Dendritic cell treated with granulocyte-macrophage colony-stimulating factor and Interleukin-4, amounts not matched to agents 40 ng/mL and 50 ng/mL, for 4 days (primary cell): Measurements from ENCODE around the gene GAST.
A peak's percentile ranks its signal among the peaks of the same experiment; 100 is the strongest.
"Not testable (repeated sequence)": the region's sequence is repeated elsewhere in the genome, so short reads cannot be mapped to it uniquely, and the experiment has no call there.

Experiments
- H3K27ac Mint-ChIP-seq: one replicate; pipeline ENCODE4 v1.8.0; 2022; ENCODE audit warnings: mild to moderate bottlenecking, mixed read lengths
- H3K27me3 Mint-ChIP-seq: one replicate; pipeline ENCODE4 v1.8.0; 2022; ENCODE audit warnings: mild to moderate bottlenecking, mixed read lengths
- H3K36me3 Mint-ChIP-seq: one replicate; pipeline ENCODE4 v1.8.0; 2022; ENCODE audit warnings: low read depth, mixed read lengths
- H3K4me1 Mint-ChIP-seq: one replicate; pipeline ENCODE4 v1.8.0; 2022; ENCODE audit warnings: low read depth, mixed read lengths
- H3K4me3 Mint-ChIP-seq: one replicate; pipeline ENCODE4 v1.8.0; 2022; ENCODE audit warnings: mild to moderate bottlenecking, moderate library complexity, mixed read lengths
- H3K9me3 Mint-ChIP-seq: one replicate; pipeline ENCODE4 v1.8.0; 2022; ENCODE audit warnings: mixed read lengths
- intact Hi-C: fragments of 100-400 bp; cut with micrococcal nuclease; formaldehyde crosslinking; loops from one replicate; pipeline ENCODE4 v1.15.0; 2022

GAST gene

DNA sequence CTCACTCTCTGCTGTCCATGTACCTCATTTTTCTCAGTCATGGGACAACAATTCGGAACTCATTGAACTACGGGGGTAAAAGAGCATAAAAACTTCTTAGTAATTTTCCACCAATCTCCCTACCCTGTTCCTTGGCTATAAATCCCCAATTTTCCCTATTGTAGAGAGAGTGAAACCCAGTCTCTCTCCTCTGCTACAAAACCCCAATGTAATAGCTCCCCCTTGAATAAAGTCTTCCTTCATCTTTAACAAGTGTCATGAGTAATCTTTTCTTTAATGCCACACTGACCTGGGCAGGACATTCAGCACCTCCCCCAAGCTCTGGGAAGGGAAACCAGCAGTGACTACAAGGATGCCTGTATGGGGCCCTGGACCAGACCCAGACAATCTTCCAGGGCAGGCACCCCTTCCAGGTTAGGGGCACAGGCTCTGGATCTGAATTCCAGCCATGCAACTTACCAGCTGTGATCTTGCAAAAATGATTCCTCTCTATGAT is 33.7 kb upstream of the GAST start:
- no peaks in the 10 kb centered on the region for H3K9me3 Mint-ChIP-seq
- peaks cover 79% of the 10 kb centered on the region for H3K4me1 Mint-ChIP-seq
- H3K27ac Mint-ChIP-seq, result peak overlapping the region; percentile 95
- H3K4me3 Mint-ChIP-seq, result peak overlapping the region; percentile 76
- H3K36me3 Mint-ChIP-seq, result peaks cover 7% of the 10 kb centered on the region
- intact Hi-C loops, result no loop called here
- H3K27me3 Mint-ChIP-seq, result no peaks in the 10 kb centered on the region

- peak overlapping the region; percentile 76 for H3K4me3 Mint-ChIP-seq
- intact Hi-C loops, result loop anchor here (1.0 kb wide), 1 partner anchor 9 kb away; the partner anchor contains the start of gene EIF1
These were observed 33.0 kb upstream of the GAST start for GRCh38 chr17:41678907-41679739.

DNA sequence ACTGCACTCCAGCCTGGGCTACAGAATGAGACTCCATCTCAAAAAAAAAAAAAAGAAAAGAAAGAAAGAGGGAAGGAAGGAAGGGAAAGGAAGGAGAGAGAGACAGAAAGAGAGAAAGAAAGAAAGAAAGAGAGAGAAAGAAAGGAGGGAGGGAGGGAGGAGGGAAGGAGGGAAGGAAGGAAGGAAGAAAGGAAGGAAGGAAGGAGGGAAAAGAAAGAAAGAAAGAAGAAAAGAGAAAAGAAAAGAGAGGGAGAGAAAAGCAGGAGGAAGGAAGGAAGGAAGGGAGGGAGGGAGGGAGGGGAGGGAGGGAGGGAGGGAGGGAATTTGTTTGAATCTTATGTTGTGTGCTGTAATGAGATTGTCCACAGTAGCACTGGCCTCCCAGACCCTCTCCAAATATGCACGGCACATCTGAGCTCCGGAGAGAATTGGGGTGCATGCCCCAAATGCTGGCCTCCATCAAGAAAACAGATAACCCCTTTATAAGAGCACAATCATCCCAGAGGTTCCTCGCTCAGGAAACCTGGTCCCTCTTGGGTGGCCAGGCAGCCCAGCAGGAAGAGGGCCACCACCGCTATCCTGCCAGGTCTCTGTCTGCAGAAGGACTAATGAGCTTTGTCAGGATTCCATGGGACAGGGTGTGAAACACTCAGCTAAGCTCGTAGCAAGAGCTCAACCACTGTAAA is 32.2 kb upstream of the GAST start:
- Mint-ChIP-seq H3K4me1 (peaks cover 82% of the 10 kb centered on the region), H3K27ac (peak overlapping the region; percentile 95)
- intact Hi-C loops, result loop anchor here (1.0 kb wide), 1 partner anchor 8 kb away; the partner anchor contains the start of gene EIF1

More at GRCh38 chr17:41678907-41679739, 33.0 kb upstream of the GAST start:
- H3K27me3 Mint-ChIP-seq, result no peaks in the 10 kb centered on the region
- H3K4me1 Mint-ChIP-seq, result peaks cover 86% of the 10 kb centered on the region
- peak overlapping the region; percentile 95 for H3K27ac Mint-ChIP-seq
- H3K36me3 Mint-ChIP-seq, result peaks cover 7% of the 10 kb centered on the region
- H3K9me3 Mint-ChIP-seq, result no peaks in the 10 kb centered on the region

GRCh38 chr17:41680426-41681040 is 31.6 kb upstream of the GAST start:
- H3K27me3 Mint-ChIP-seq, result no peaks in the 10 kb centered on the region
- H3K4me3 Mint-ChIP-seq, result no peak overlapping the region
- peaks cover 76% of the 10 kb centered on the region for H3K4me1 Mint-ChIP-seq
- peaks cover 7% of the 10 kb centered on the region for H3K36me3 Mint-ChIP-seq
- H3K27ac Mint-ChIP-seq, result peak overlapping the region; percentile 95
- no peaks in the 10 kb centered on the region for H3K9me3 Mint-ChIP-seq
- intact Hi-C loops, result no loop called here

More for the DNA sequence above, 32.2 kb upstream of the GAST start:
- Mint-ChIP-seq H3K36me3 (peaks cover 7% of the 10 kb centered on the region), H3K27me3 (no peaks in the 10 kb centered on the region), H3K4me3 (peak overlapping the region; percentile 21), H3K9me3 (no peaks in the 10 kb centered on the region)

DNA sequence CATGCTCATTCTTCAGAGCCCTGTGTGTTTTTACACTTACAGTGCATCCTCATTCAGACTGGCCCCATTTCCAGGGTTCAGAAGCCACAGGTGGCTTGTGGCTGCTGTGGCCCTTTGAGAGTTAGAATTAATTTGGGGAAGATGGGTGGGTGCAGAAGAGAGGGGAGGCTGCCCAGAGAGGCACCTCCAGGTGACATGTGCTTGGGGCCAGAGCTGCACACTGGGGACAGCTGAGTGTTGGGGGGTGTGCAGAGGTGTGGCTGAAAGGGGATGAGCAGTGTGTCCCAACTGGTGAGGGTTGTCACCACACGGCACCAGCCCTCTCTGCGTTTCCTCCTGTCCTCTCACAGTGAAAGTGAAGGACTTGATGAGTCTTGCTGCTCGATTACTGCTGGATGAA is 30.4 kb upstream of the GAST start:
- intact Hi-C loops, result no loop called here
- Mint-ChIP-seq H3K4me1 (peaks cover 72% of the 10 kb centered on the region), H3K36me3 (peaks cover 7% of the 10 kb centered on the region), H3K27ac (peak overlapping the region; percentile 80), H3K9me3 (no peaks in the 10 kb centered on the region), H3K27me3 (no peaks in the 10 kb centered on the region), H3K4me3 (no peak overlapping the region)

DNA sequence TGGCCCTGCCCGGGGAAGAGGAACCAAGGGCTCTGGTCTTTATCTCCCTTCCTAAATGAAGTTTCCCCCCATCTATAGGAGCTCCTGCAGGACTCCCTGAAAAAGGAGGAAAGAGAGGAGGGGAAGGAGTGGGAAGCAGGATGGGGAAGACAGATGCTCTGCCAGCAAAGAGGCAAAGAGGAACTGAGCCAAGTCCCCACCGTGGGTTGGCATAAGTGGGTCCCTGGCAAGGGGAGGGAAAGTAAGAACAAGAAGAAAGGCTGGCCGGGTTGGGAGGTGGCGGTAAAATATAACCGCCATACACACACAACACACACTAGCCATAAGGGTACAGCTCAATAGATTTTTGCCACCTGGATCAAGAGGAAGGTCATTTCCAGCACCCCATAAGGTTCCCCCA is 29.5 kb upstream of the GAST start:
- Mint-ChIP-seq H3K4me3 (peak overlapping the region; percentile 1), H3K27me3 (no peaks in the 10 kb centered on the region), H3K4me1 (peaks cover 69% of the 10 kb centered on the region), H3K36me3 (peaks cover 7% of the 10 kb centered on the region), H3K9me3 (no peaks in the 10 kb centered on the region), H3K27ac (peak overlapping the region; percentile 80)
- intact Hi-C loops, result no loop called here

GRCh38 chr17:41683441-41684007 is 28.6 kb upstream of the GAST start:
- H3K27me3 Mint-ChIP-seq, result no peaks in the 10 kb centered on the region
- no peak overlapping the region for H3K4me3 Mint-ChIP-seq
- H3K9me3 Mint-ChIP-seq, result no peaks in the 10 kb centered on the region
- intact Hi-C loops, result no loop called here
- H3K4me1 Mint-ChIP-seq, result peaks cover 68% of the 10 kb centered on the region
- H3K27ac Mint-ChIP-seq, result peak overlapping the region; percentile 80
- H3K36me3 Mint-ChIP-seq, result peaks cover 3% of the 10 kb centered on the region

GRCh38 chr17:41684035-41684434 is 28.1 kb upstream of the GAST start:
- Mint-ChIP-seq H3K36me3 (peaks cover 6% of the 10 kb centered on the region), H3K4me3 (no peak overlapping the region), H3K4me1 (peaks cover 64% of the 10 kb centered on the region), H3K27ac (peak overlapping the region; percentile 39), H3K27me3 (no peaks in the 10 kb centered on the region), H3K9me3 (no peaks in the 10 kb centered on the region)
- intact Hi-C loops, result no loop called here

- H3K27me3 Mint-ChIP-seq, intact Hi-C loops, H3K4me3 Mint-ChIP-seq, H3K9me3 Mint-ChIP-seq: not testable (repeated sequence)
- Mint-ChIP-seq H3K4me1 (peaks cover 54% of the 10 kb centered on the region), H3K27ac (peak overlapping the region; percentile 100), H3K36me3 (peaks cover 23% of the 10 kb centered on the region)
These were observed 26.4 kb upstream of the GAST start for GRCh38 chr17:41685753-41686152.

DNA sequence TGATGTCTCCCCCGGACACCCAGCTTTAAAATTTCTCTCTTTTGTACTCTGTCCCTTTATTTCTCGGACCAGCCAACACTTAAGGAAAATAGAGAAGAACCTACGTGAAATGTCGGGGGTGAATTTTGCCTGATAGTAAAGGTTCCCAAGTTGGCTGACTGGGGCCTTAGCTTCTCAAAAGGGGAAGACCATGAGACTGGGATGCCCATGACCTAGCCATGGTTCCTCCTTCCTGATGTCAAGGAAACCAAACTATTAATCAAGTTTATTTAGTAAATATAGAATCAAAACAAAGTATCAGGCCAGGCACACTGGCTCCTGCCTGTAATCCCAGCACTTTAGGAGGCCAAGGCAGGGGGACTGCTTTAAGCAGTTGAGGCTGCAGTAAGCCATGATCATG is 25.9 kb upstream of the GAST start:
- Mint-ChIP-seq H3K36me3 (peaks cover 28% of the 10 kb centered on the region), H3K27me3 (no peaks in the 10 kb centered on the region), H3K9me3 (no peaks in the 10 kb centered on the region), H3K4me3 (no peak overlapping the region), H3K27ac (peak overlapping the region; percentile 100), H3K4me1 (peaks cover 54% of the 10 kb centered on the region)
- intact Hi-C loops, result no loop called here

DNA sequence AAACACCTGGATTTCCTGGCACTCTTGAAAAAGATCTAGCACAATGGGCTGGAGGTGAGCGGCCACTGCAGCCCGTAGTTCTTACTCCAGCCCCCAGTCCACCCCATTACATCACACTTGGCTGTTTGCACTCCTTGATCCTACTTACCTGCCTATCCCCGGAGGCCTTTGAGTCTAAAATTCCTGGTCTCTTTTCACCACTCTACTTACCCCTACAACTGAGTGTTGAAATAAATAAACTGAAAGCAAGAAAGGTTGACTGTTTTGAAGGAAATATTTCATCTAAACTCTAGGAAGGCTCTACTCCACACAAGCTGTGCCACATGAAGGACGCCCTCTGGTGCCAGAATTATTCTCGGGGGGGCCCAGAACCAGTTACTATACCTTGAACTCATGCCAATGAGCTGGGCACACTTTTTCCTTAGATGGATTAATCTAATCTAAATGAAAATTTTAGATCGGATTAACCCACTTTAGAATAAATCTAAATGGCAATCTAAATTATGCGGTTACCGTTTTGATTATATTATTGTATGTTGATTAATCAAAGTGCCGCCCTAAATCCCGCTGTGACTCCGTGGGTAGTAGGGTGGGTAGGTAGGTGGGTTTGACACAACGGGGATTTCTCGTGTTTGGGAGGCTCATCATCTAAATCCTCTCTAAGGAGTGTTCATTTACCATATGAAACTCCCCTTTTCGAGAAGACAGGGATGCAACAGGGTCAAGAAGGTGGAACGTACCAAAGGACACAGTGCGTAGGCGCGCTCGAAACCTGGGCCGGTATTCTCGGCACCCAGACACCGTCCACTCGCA is 24.1 kb upstream of the GAST start:
- intact Hi-C loops, result loop anchor here (1.0 kb wide), 1 partner anchor 9 kb away; no protein-coding TSS in a partner anchor
- Mint-ChIP-seq H3K27ac (peak overlapping the region; percentile 100), H3K4me3 (peak overlapping the region; percentile 95), H3K36me3 (peaks cover 45% of the 10 kb centered on the region), H3K9me3 (no peaks in the 10 kb centered on the region), H3K27me3 (no peaks in the 10 kb centered on the region), H3K4me1 (peaks cover 39% of the 10 kb centered on the region)

DNA sequence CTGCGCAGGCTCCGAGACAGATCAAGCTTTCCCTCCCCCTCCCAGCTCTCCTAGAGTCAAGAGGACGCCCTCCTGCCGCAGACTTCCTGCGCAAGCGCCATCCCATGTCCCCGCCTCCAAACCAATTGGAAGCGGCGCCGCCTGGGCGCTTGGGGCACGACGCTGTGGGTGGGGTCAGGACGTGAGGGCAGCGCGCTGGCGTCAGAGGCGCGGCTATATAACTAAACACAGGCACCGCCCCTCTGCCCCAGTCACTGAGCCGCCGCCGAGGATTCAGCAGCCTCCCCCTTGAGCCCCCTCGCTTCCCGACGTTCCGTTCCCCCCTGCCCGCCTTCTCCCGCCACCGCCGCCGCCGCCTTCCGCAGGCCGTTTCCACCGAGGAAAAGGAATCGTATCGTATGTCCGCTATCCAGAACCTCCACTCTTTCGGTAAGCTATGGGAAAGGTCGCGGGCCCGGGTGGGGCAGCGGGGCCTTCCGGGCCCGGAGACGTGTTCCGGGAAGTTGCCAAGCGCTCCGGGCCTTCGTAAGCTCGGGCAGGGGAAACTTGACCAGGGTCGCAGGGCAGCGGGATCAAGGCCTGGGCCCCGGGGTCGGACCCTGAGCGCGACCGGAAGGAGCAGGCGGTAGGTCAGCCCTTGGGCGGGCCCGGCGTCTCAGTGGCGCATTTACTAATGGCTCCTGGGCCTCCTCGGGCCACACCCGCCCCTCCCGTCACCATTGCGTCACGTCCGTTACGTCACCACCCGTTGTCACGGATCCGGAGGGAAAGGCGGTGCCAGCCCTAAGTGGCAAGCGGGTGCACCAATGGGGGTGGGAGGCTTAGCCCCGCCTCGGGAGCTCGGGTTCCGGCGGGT is 23.3 kb upstream of the GAST start, which contains the start of gene EIF1:
EIF1 (plus strand) TSS at position 245 of the 856 bp plus-strand sequence; CDS start at position 399, 154 bp downstream.
- H3K4me1 Mint-ChIP-seq, result peaks cover 30% of the 10 kb centered on the region
- peak within 1 kb of the TSS; percentile 95 for H3K4me3 Mint-ChIP-seq
- intact Hi-C loops, result loop anchor here (1.0 kb wide), 1 partner anchor 10 kb away; no protein-coding TSS in a partner anchor
- no peaks in the 10 kb centered on the region for H3K9me3 Mint-ChIP-seq
- H3K36me3 Mint-ChIP-seq, result peaks cover 54% of the 10 kb centered on the region
- H3K27ac Mint-ChIP-seq, result peak within 1 kb of the TSS; percentile 100
- no peaks in the 10 kb centered on the region for H3K27me3 Mint-ChIP-seq
